GM19193 (cell line): ENCODE results near the gene DLL4.

Source experiments
- POLR2A ChIP-seq: IDR thresholded peaks from 4 replicates; pipeline ENCODE4 v1.6.1; 2011; ENCODE audit not compliant: insufficient read depth, insufficient read length; ENCODE audit errors: extremely low read depth

The DLL4 gene

DNA sequence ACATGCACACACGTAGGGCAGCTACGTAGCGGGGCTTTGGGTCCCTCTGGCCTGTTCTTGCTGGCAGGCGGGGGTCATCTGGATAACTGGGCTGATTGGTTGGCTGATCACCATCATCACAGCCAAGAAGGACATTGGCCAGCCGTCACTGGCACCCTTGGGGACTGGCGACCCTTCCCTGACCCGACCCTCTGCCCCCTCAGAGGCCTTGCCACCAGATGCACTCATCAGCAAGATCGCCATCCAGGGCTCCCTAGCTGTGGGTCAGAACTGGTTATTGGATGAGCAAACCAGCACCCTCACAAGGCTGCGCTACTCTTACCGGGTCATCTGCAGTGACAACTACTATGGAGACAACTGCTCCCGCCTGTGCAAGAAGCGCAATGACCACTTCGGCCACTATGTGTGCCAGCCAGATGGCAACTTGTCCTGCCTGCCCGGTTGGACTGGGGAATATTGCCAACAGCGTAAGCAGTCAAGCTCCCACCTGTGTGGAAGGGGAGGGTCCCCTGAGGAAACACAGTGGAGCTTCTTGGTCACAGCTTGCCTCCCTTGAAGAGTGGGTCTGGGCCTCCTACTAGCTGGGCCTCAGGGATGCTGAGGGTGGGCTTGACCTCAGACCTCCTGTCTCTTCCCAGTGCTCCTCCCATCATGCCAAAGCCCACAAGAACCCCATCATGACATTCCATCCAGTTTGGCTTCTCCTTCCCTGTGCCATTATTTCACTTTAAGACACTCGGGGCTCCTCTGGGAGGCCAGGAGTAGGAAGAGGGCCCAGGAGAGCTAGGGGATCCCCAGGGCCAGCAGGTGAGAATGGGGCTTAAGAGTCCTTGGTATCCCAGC, 2.4 kb downstream of the DLL4 start:
- TF ChIP-seq POLR2A: no peak

DNA sequence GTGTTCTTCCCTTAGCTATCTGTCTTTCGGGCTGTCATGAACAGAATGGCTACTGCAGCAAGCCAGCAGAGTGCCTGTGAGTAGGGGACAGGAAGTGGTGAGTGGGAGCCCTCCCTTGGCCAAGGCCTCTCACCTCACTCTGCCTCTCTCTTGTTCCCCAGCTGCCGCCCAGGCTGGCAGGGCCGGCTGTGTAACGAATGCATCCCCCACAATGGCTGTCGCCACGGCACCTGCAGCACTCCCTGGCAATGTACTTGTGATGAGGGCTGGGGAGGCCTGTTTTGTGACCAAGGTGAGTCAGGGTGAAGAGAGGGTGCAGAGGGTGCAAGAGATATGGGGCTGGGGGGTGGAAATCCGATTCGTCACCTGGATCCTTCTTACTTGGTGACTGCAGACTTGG, 3.0 kb downstream of the DLL4 start:
- TF ChIP-seq POLR2A: no peak

DNA sequence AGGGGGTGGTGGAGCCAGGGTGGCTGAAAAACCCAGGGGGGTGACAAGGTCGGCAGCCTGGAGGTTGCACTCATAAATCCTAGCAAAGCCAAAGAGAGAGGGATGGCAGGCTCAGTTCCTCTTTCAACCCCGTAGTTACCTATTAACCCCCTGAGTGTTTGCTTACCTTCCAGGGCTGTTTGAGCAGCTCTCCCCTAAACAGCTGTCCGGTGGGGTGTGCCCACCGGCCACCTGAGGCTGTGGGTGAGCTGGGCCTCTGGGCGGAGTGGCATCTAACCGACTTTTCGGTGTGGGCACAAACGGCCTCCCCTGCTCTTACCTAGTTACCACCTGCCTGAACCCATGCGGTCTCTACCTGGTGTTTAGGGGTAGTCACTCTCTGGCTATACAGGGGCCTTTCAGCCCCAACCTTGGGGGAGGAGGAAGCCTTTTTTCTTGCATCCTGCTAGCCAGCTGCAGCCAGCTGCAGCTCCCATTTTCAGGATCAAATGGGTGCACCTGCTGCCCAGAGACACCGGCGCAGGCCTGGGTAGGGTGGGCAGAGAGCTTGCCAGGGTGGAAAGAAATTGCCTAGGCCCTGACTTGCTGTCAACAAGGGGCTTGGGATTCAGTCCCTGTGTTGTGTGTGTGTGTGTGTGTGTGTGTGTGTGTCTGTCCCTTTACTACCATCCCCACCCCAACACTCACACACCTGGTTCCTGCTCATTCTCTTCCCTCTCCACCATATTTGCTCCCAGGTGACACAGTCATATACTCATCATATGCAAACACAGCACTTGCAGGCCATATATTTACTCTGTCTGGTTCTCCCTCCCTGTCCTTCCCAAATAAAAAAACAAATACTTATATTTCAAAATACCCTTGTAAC, 3.7 kb downstream of the DLL4 start:
- no peak for TF ChIP-seq POLR2A

DNA sequence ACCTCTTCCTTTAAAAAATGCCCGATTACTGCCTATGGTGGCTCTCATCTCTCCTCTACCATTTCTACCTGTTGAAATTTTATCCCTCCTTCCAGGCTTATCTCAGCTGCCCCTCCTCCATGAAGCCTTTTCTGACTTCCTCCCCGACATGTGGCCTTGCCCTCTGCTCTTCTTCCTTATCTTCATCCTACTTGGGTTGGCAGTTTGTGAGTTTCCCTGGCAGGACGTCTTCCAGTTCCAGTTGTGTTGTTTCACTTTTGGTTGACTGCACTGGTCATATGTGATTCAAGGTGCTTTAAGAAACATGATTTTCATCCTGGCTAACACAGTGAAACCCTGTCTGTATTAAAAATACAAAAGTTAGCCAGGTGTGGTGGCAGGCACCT, 4.4 kb downstream of the DLL4 start:
- TF ChIP-seq POLR2A: no peak

DNA sequence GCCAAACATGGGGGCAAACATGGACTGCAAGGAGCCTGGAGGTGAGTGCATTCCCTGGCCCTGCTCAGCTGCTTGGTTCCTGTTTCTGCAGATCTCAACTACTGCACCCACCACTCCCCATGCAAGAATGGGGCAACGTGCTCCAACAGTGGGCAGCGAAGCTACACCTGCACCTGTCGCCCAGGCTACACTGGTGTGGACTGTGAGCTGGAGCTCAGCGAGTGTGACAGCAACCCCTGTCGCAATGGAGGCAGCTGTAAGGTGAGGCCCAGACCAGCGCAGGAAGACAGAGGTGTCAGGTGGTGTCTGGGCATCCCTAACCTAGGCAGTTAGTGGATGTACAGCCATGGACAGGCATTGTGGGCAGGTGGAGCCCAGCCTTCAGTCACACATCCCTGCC, 5.3 kb downstream of the DLL4 start:
- TF ChIP-seq POLR2A: no peak

DNA sequence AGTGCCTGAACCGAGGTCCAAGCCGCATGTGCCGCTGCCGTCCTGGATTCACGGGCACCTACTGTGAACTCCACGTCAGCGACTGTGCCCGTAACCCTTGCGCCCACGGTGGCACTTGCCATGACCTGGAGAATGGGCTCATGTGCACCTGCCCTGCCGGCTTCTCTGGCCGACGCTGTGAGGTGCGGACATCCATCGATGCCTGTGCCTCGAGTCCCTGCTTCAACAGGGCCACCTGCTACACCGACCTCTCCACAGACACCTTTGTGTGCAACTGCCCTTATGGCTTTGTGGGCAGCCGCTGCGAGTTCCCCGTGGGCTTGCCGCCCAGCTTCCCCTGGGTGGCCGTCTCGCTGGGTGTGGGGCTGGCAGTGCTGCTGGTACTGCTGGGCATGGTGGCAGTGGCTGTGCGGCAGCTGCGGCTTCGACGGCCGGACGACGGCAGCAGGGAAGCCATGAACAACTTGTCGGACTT, 7.1 kb downstream of the DLL4 start:
- TF ChIP-seq POLR2A: no peak

DNA sequence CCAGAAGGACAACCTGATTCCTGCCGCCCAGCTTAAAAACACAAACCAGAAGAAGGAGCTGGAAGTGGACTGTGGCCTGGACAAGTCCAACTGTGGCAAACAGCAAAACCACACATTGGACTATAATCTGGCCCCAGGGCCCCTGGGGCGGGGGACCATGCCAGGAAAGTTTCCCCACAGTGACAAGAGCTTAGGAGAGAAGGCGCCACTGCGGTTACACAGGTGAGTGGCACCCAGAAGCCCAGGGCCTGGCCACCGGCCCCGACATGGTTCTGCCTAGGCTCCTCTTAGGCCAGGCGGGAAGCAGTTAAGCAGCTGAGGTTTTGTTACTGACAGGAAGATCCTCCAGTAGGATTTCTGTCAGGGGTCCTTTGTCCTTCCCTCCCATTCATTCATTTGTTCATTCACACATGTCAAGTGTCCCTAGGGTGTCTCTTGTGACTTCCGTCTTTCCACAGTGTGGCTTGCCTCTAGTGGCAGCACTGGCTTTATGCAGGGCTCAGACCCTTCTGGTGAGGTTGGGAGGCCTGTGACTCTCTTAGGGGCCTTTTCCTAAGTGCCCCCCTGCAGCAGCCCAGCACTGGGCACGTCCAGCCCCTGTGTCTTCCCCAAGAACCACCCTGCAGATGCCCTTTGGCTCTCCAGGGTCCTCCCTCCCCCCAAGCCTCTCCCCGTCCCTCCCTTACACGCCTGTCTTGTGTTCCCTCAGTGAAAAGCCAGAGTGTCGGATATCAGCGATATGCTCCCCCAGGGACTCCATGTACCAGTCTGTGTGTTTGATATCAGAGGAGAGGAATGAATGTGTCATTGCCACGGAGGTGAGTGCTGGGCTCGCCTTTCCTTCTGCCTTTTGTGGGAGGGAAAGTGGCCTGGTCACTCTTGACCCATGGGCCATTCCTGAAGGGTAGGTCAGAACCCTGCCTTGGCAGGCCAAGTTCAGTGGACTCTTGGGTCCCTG, 7.8 kb downstream of the DLL4 start:
- TF ChIP-seq POLR2A: no peak

DNA sequence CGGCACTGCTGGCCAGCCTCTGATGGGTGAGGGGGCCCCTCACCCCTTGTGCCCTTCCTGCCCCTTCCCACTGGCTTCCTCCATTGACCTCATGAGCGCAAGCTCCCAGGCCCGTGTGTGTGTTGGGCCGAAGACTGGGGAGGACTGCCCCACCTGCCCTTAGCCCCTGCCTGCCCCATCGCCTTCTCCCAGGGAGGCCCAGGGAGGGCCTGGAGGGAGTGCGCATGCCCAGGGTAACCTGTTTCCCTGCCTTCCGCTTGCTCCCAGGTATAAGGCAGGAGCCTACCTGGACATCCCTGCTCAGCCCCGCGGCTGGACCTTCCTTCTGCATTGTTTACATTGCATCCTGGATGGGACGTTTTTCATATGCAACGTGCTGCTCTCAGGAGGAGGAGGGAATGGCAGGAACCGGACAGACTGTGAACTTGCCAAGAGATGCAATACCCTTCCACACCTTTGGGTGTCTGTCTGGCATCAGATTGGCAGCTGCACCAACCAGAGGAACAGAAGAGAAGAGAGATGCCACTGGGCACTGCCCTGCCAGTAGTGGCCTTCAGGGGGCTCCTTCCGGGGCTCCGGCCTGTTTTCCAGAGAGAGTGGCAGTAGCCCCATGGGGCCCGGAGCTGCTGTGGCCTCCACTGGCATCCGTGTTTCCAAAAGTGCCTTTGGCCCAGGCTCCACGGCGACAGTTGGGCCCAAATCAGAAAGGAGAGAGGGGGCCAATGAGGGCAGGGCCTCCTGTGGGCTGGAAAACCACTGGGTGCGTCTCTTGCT, 8.8 kb downstream of the DLL4 start:
- no peak for TF ChIP-seq POLR2A

DNA sequence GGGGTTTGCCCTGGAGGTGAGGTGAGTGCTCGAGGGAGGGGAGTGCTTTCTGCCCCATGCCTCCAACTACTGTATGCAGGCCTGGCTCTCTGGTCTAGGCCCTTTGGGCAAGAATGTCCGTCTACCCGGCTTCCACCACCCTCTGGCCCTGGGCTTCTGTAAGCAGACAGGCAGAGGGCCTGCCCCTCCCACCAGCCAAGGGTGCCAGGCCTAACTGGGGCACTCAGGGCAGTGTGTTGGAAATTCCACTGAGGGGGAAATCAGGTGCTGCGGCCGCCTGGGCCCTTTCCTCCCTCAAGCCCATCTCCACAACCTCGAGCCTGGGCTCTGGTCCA, 9.4 kb downstream of the DLL4 start:
- TF ChIP-seq POLR2A: no peak

DNA sequence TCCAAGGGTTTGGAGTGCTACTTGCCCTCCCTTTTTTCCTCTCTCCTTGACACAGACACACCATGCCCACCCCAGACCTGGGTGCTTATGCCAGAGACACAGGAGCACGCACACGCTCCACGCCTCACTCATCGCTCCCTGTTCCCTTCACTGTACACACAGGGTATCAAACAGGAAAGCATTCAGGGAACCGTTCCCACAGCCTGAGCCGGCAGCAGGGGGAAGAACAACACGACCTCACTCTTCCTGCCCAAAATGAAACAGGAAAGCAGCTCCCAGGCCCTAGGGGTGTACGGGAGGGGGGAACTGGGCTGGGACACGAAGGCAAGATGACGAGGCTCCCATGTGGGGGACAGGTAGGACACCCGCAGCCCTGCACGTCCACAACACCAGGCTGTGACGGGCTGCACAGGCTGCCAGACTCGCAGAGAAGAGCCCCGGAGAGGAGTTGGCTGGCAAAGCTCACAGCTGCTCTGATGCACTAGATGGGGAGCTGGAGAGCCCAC, 11.2 kb downstream of the DLL4 start:
- TF ChIP-seq POLR2A: no peak

DNA sequence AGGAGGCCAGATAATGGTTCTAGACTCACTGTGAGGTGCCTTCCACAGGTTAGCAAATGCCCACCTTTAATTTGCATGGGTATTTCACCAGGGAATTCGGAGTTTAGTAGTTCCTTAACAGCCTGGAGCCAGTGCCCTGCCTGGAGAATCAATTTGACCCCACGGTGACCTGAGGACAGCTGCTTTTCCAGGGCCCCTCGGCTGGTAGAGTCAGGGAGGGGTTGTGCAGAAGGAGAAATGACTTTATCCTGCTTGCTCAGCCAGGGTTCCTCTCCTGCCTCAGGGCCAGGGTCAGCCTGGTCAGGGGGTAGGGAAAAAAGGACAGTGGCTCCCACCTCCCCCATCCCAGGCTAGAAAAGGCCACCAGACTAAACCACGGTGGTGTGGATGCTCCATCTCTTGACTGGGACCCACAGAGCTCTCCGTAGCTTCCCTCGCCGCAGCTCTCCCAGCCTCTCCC, 12.0 kb downstream of the DLL4 start:
- TF ChIP-seq POLR2A: no peak

DNA sequence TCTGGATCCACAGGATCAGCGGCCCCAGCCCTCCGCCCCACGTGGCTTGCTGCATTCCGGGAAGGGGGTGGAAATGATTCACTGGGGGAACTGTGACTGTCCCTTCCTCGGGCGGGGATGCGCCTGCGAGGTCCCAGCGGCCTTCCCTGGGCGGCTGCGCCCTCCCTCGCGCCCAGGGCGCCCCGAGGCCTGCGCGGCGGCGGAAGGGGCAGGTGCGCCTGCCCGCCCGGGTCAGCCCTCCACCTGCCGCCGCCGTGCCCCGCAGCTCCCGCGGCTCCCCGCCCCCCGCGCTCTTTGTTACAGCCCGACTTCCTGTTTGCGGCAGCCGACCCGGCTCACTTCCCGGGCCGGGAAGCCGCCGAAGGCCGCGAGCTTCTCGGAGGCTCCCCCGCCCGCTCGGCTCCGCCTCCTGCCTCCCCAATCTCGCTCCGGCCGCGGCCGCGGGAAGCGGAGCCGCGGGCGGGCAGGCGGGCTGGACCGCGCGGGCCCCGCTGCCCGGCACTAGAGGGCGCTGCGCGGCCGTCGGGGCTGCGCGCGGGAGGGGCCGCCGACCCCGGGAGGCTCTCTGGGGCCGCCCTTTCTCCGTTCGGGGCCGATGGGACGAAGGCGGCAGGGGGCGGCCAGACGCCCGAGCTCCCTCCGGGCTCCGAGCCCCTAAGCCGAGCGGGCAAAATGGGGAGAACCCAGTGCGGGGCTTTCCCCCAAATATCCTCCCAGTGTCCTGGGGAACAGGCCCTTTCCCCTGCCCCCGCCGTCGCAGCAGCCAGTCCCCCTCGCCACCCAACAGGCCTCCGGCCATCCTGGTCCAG, 12.6 kb downstream of the DLL4 start:
- TF ChIP-seq POLR2A: peak; percentile 66

DNA sequence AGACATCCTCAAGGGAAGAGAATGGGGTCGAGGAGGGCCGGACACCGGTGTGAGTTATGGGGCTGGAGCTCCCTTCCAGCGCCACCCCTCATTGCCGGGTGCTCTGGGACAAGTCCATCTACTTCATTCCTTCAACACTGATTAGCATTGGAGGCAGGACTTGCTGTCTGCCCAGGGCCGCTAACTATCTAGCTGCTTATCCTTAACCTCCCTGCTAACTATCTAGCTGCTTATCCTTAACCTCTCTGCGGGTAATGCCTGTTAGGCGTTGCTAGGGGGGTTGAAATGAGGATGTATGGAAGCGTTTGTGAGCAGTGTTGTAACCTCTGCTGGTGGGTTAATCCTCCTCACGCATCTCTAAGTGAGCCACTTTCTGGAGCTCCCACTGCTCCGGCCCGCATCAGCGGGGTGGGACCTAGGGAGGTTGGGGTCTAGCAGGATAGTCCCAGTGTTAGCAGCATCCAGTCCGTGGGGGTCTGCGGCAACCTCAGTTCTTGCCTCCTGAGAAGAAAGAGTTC, 13.3 kb downstream of the DLL4 start:
- TF ChIP-seq POLR2A: no peak
